Neural progenitor cell (in vitro differentiated cells): ENCODE measurements around the gene AKAP9. TPM values are rescaled to one million over a fixed set of nuclear protein-coding genes. Genes with fewer than 3 reads are reported as not detected.

Experiments used
- DNase-seq: peaks from one replicate; pipeline ENCODE4 v3.0.0-alpha.2; 2016; ENCODE audit warnings: low spot score
- H2AFZ ChIP-seq: fragments of 200-600 bp; sonication (generic); replicated peaks from 2 replicates; pipeline ENCODE4 v1.6.1; 2016; ENCODE audit warnings: antibody characterized with exemption
- H3F3A ChIP-seq: fragments of 200-600 bp; sonication (generic); 2 replicates; pipeline ENCODE4 v1.6.1; 2016; ENCODE audit warnings: antibody characterized with exemption, low read depth
- H3K27ac ChIP-seq: fragments of 200-600 bp; sonication (generic); 2 replicates; pipeline ENCODE4 v1.5.1; 2016; ENCODE audit warnings: mild to moderate bottlenecking
- H3K27me3 ChIP-seq: fragments of 200-600 bp; sonication (generic); 2 replicates; pipeline ENCODE4 v1.6.1; 2016; ENCODE audit warnings: mild to moderate bottlenecking, moderate library complexity
- H3K36me3 ChIP-seq: fragments of 200-600 bp; sonication (generic); 2 replicates; pipeline ENCODE4 v1.5.1; 2016
- H3K4me1 ChIP-seq: fragments of 200-600 bp; sonication (generic); 2 replicates; pipeline ENCODE4 v1.6.1; 2016; ENCODE audit warnings: mixed run types
- H3K4me2 ChIP-seq: fragments of 200-600 bp; sonication (generic); 2 replicates; pipeline ENCODE4 v1.6.1; 2016
- H3K4me3 ChIP-seq: fragments of 200-600 bp; sonication (generic); 2 replicates; pipeline ENCODE4 v1.5.1; 2016
- H3K79me2 ChIP-seq: fragments of 200-600 bp; sonication (generic); 2 replicates; pipeline ENCODE4 v1.6.1; 2016; ENCODE audit warnings: low read depth
- H3K9ac ChIP-seq: fragments of 200-600 bp; sonication (generic); 2 replicates; pipeline ENCODE4 v1.6.1; 2016
- H3K9me3 ChIP-seq: fragments of 200-600 bp; sonication (generic); 2 replicates; pipeline ENCODE4 v1.5.1; 2016; ENCODE audit warnings: low read depth
- H4K20me1 ChIP-seq: fragments of 200-600 bp; sonication (generic); 2 replicates; pipeline ENCODE4 v1.6.1; 2016; ENCODE audit warnings: low read depth
- H3K27ac Mint-ChIP-seq: 3 replicates; pipeline ENCODE4 v1.8.0; 2021; ENCODE audit warnings: mixed read lengths
- H3K27me3 Mint-ChIP-seq: 2 replicates; pipeline ENCODE4 v1.8.0; 2022; ENCODE audit warnings: low read depth, mild to moderate bottlenecking, inconsistent platforms, moderate library complexity, mixed read lengths; ENCODE audit not compliant: insufficient read depth
- H3K36me3 Mint-ChIP-seq: 3 replicates; pipeline ENCODE4 v1.8.0; 2021; ENCODE audit warnings: mixed read lengths
- H3K4me1 Mint-ChIP-seq: 3 replicates; pipeline ENCODE4 v1.8.0; 2021; ENCODE audit warnings: mixed read lengths
- H3K4me3 Mint-ChIP-seq: 3 replicates; pipeline ENCODE4 v1.8.0; 2021; ENCODE audit warnings: mild to moderate bottlenecking, moderate library complexity, mixed read lengths
- H3K9me3 Mint-ChIP-seq: 3 replicates; pipeline ENCODE4 v1.8.0; 2020; ENCODE audit warnings: mixed read lengths
- EZH2 ChIP-seq: fragments of 200-600 bp; sonication (generic); IDR thresholded peaks from 2 replicates; pipeline ENCODE4 v1.6.1; 2017; ENCODE audit warnings: antibody characterized with exemption, mild to moderate bottlenecking, moderate library complexity
- EZH2phosphoT487 ChIP-seq: fragments of 200-600 bp; sonication (generic); IDR thresholded peaks from 2 replicates; pipeline ENCODE4 v1.6.1; 2017; ENCODE audit warnings: antibody characterized with exemption
- total RNA-seq: library from RNA; depleted of rRNA; stranded (reverse); fragments of >200 nt; gene quantifications from 2 replicates; pipeline ENCODE4 v1.2.3, GENCODE V29; 2015; ENCODE audit warnings: low replicate concordance
- TF ChIP-seq, protein P1 (sequence below): fragments of 200-600 bp; sonication (generic); IDR thresholded peaks from 2 replicates; pipeline ENCODE4 v1.5.1; 2017; ENCODE audit warnings: antibody characterized with exemption, mild to moderate bottlenecking

Gene AKAP9
- total RNA-seq, 1 donor from 2014 or later = 93.4 TPM

DNA sequence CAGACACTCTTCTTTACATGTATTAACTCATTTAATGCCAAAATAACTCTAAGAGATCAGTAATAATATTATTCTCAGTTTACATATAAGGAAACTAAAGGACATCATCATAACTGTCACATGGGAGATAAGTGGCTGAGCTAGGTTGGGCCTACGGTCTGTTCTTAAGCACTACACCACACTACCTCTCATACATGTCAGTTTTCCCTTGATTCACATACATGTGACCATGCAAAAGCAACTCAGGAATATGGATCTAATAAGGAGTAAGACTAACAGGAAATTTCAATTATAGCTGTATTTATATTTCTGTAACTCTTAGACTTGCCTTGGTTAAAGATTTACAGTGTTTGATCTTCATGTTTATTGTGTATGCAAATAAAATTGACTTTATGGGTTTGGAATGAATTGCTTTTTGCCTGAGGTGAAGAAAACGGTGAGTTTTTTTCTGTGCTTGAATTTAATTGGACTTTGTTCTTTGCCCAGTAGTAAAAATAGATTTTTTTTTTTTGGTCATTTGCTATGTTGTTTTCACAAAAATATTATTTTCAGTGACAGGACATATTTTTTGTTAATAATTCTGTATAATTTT is 123.9 kb downstream of the AKAP9 start:
- no peak overlapping the region for H2AFZ ChIP-seq
- Mint-ChIP-seq H3K27ac (no peak overlapping the region), H3K27me3 (no peaks in the 10 kb centered on the region), H3K4me3 (no peak overlapping the region), H3K4me1 (no peaks in the 10 kb centered on the region), H3K36me3 (peaks cover 13% of the 10 kb centered on the region), H3K9me3 (no peaks in the 10 kb centered on the region)
- H3K36me3 ChIP-seq = peaks cover 4% of the 10 kb centered on the region
- no peaks in the 10 kb centered on the region for H4K20me1 ChIP-seq
- H3K4me1 ChIP-seq = no peaks in the 10 kb centered on the region
- no peaks in the 10 kb centered on the region for H3K9me3 ChIP-seq
- no peak overlapping the region for H3K4me3 ChIP-seq
- no peak overlapping the region for H3K4me2 ChIP-seq
- H3F3A ChIP-seq = no peaks in the 10 kb centered on the region
- H3K79me2 ChIP-seq = no peaks in the 10 kb centered on the region
- no peaks in the 10 kb centered on the region for H3K27me3 ChIP-seq
- no peak for DNase-seq
- H3K27ac ChIP-seq = no peak overlapping the region
- TF ChIP-seq EZH2phosphoT487 = no peak
- TF ChIP-seq, protein P1, sequence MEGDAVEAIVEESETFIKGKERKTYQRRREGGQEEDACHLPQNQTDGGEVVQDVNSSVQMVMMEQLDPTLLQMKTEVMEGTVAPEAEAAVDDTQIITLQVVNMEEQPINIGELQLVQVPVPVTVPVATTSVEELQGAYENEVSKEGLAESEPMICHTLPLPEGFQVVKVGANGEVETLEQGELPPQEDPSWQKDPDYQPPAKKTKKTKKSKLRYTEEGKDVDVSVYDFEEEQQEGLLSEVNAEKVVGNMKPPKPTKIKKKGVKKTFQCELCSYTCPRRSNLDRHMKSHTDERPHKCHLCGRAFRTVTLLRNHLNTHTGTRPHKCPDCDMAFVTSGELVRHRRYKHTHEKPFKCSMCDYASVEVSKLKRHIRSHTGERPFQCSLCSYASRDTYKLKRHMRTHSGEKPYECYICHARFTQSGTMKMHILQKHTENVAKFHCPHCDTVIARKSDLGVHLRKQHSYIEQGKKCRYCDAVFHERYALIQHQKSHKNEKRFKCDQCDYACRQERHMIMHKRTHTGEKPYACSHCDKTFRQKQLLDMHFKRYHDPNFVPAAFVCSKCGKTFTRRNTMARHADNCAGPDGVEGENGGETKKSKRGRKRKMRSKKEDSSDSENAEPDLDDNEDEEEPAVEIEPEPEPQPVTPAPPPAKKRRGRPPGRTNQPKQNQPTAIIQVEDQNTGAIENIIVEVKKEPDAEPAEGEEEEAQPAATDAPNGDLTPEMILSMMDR = no peak
- no peak for TF ChIP-seq EZH2
- no peak overlapping the region for H3K9ac ChIP-seq

DNA sequence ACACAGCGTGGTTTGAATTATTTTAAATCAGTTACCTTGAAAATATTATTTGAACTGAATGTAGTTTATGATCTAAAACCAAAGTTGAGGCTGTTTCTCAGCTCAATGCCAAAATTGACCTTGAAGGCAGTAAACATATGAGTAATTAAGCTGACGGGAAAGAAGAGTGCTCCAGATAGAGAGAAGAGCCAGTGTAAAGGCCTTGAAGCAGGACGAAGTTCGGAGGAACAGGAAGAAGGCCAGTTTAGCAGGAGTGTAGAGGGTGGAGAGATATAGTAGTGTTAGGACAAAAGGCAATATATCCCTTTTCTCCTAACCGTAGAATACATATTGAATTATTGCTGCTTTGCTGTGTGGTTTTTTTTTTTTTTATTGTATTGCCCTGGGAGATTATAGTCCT is 130.4 kb downstream of the AKAP9 start:
- Histone ChIP-seq H3K27me3 (no peaks in the 10 kb centered on the region), H4K20me1 (no peaks in the 10 kb centered on the region), H3K4me1 (no peaks in the 10 kb centered on the region), H3K9me3 (no peaks in the 10 kb centered on the region), H3K4me3 (no peak overlapping the region), H2AFZ (no peak overlapping the region), H3K27ac (no peak overlapping the region), H3K9ac (no peak overlapping the region), H3K36me3 (peaks cover 16% of the 10 kb centered on the region), H3F3A (no peaks in the 10 kb centered on the region), H3K4me2 (no peak overlapping the region), H3K79me2 (no peaks in the 10 kb centered on the region)
- Mint-ChIP-seq H3K9me3 (no peaks in the 10 kb centered on the region), H3K27me3 (peaks cover 2% of the 10 kb centered on the region), H3K36me3 (peaks cover 29% of the 10 kb centered on the region), H3K4me1 (no peaks in the 10 kb centered on the region), H3K4me3 (no peak overlapping the region), H3K27ac (no peak overlapping the region)
- no peak for DNase-seq
- TF ChIP-seq EZH2phosphoT487 (no peak), EZH2 (no peak)
- TF ChIP-seq, protein P1 = no peak

DNA sequence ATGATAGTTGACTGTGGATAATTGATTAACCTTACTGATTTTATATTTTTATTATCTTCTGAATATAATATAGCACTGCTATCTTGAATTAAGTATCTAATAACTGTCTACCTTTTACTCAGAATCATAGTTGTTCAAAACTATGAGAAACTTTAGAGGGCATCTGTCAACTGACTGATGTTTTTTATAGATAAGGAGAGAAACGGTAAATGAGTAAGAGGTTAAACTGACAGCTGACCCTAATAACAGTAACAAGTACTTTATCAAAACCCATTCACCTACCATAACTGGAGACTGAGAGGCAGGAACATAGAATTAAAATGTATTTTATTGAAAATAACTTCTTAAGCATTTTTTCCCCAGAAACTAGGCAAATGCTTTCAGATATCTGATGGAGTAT is 131.5 kb downstream of the AKAP9 start:
- H3K36me3 Mint-ChIP-seq = peaks cover 24% of the 10 kb centered on the region
- H2AFZ ChIP-seq = no peak overlapping the region
- no peaks in the 10 kb centered on the region for H3K79me2 ChIP-seq
- H3K4me1 Mint-ChIP-seq = no peaks in the 10 kb centered on the region
- no peaks in the 10 kb centered on the region for H3K4me1 ChIP-seq
- H3K9ac ChIP-seq = no peak overlapping the region
- H3K4me3 Mint-ChIP-seq = no peak overlapping the region
- H3K27me3 ChIP-seq = no peaks in the 10 kb centered on the region
- no peak overlapping the region for H3K27ac Mint-ChIP-seq
- peaks cover 2% of the 10 kb centered on the region for H3K27me3 Mint-ChIP-seq
- H3K36me3 ChIP-seq = peaks cover 12% of the 10 kb centered on the region
- no peaks in the 10 kb centered on the region for H3F3A ChIP-seq
- DNase-seq = no peak
- H3K4me3 ChIP-seq = no peak overlapping the region
- no peaks in the 10 kb centered on the region for H3K9me3 ChIP-seq
- no peak overlapping the region for H3K4me2 ChIP-seq
- no peaks in the 10 kb centered on the region for H4K20me1 ChIP-seq
- no peak overlapping the region for H3K27ac ChIP-seq
- H3K9me3 Mint-ChIP-seq = no peaks in the 10 kb centered on the region
- no peak for TF ChIP-seq EZH2

DNA sequence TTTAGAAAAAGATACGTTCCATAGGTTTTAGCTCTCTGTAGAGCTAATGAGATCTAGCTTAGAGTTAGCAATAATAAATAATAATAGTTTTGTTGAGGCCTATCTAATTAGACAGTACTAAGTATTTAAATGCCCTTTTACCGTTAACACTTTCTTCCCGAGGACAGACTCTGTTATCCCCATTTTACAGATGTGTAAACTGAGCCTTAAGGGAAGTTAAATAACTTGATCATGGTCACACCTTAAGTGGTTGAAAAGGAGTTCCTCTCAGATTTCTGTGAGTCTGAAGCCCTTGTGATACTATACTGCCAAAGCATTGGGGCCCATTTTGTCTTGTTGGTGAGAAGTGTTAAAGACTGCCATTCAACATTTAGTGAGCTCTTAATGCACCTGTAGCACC is 132.0 kb downstream of the AKAP9 start:
- H4K20me1 ChIP-seq = no peaks in the 10 kb centered on the region
- no peaks in the 10 kb centered on the region for H3K4me1 ChIP-seq
- Mint-ChIP-seq H3K36me3 (peaks cover 24% of the 10 kb centered on the region), H3K9me3 (no peaks in the 10 kb centered on the region), H3K4me1 (no peaks in the 10 kb centered on the region), H3K27ac (no peak overlapping the region), H3K4me3 (no peak overlapping the region), H3K27me3 (peaks cover 2% of the 10 kb centered on the region)
- TF ChIP-seq EZH2phosphoT487 (no peak), EZH2 (no peak)
- TF ChIP-seq, protein P1 = no peak
- no peak overlapping the region for H3K9ac ChIP-seq
- no peaks in the 10 kb centered on the region for H3K9me3 ChIP-seq
- no peaks in the 10 kb centered on the region for H3F3A ChIP-seq
- H3K27me3 ChIP-seq = no peaks in the 10 kb centered on the region
- peaks cover 17% of the 10 kb centered on the region for H3K36me3 ChIP-seq
- no peak overlapping the region for H3K4me2 ChIP-seq
- no peak overlapping the region for H2AFZ ChIP-seq
- DNase-seq = no peak
- H3K27ac ChIP-seq = no peak overlapping the region
- H3K4me3 ChIP-seq = no peak overlapping the region
- no peaks in the 10 kb centered on the region for H3K79me2 ChIP-seq
